GM12878 (cell line): Measurements from ENCODE around the gene ANGPTL2. TPM values are rescaled to one million over a fixed set of nuclear protein-coding genes. Genes with fewer than 3 reads are reported as not detected.

Source experiments
- BHLHE40 ChIP-seq, 2 experiments: fragments of 450-650 bp in 1 of 2; IDR thresholded peaks; 2 replicates each; pipeline ENCODE4 v1.6.1; 2011 to 2017; ENCODE audit warnings: low read depth in 2 of 2, borderline replicate concordance in 1 of 2, improper control_type of control experiment in 1 of 2, low read length in 1 of 2, mild to moderate bottlenecking in 1 of 2
- NFIC ChIP-seq: IDR thresholded peaks from 2 replicates; pipeline ENCODE4 v1.6.1; 2012; ENCODE audit warnings: low read depth, mild to moderate bottlenecking, inconsistent platforms, low read length, moderate library complexity
- NR2C2 ChIP-seq: IDR thresholded peaks from 2 replicates; pipeline ENCODE4 v1.6.1; 2011; ENCODE audit warnings: borderline replicate concordance, low read depth; ENCODE audit not compliant: control insufficient read depth, insufficient read length
- NRF1 ChIP-seq: conservative IDR thresholded peaks from 2 replicates; pipeline ENCODE4 v1.6.1; 2011; ENCODE audit warnings: mild to moderate bottlenecking, low read depth, low read length, improper control_type of control experiment
- PML ChIP-seq: IDR thresholded peaks from 2 replicates; pipeline ENCODE4 v1.6.1; 2012; ENCODE audit warnings: low read length, inconsistent platforms
- RAD21 ChIP-seq: IDR thresholded peaks from 2 replicates; pipeline ENCODE4 v1.6.1; 2011; ENCODE audit warnings: mild to moderate bottlenecking, low read depth, low read length, moderate library complexity; ENCODE audit not compliant: insufficient read depth
- RCOR1 ChIP-seq: conservative IDR thresholded peaks from 2 replicates; pipeline ENCODE4 v1.6.1; 2012; ENCODE audit warnings: low read depth, low read length, improper control_type of control experiment
- SMAD1 ChIP-seq: fragments of 450-650 bp; IDR thresholded peaks from 2 replicates; pipeline ENCODE4 v1.6.1; 2018; ENCODE audit warnings: mild to moderate bottlenecking, low read depth; ENCODE audit not compliant: partially characterized antibody
- SUZ12 ChIP-seq: fragments of 200-600 bp; sonication (generic); IDR thresholded peaks from one replicate; pipeline ENCODE4 v1.6.1; 2018; ENCODE audit warnings: antibody characterized with exemption, mild to moderate bottlenecking; ENCODE audit not compliant: unreplicated experiment
- TCF3 ChIP-seq: IDR thresholded peaks from 2 replicates; pipeline ENCODE4 v1.6.1; 2012; ENCODE audit warnings: low read depth, mild to moderate bottlenecking, low read length, borderline replicate concordance; ENCODE audit not compliant: insufficient read depth
- ZZZ3 ChIP-seq: IDR thresholded peaks from 2 replicates; pipeline ENCODE4 v1.6.1; 2011; ENCODE audit warnings: low read depth; ENCODE audit not compliant: control insufficient read depth, insufficient read length
- polyA plus RNA-seq, 11 experiments: library from polyadenylated mRNA; depleted of rRNA in 4 of 11; unstranded in 6 of 11; stranded (reverse) in 5 of 11; fragments of >200 nt; fragmentation: Nextera tagmentation in 4 of 11; fragmentation: Illumina TruSeq in 1 of 11; extraction: Ambion mirVana in 4 of 11; extraction: Trizol in 1 of 11; gene quantifications; 1 replicate in 1 of 11; 2 replicates in 10 of 11; pipeline versions ENCODE4 v1.2.1 to v1.2.3, GENCODE V29; 2011 to 2016; ENCODE audit warnings: inconsistent platforms in 2 of 11, missing spikeins in 2 of 11, low read depth in 1 of 11
- total RNA-seq, 4 experiments: library from RNA; depleted of rRNA in 3 of 4; stranded (reverse); fragments of >200 nt in 3 of 4; fragmentation: Illumina TruSeq in 1 of 4; extraction: Trizol in 1 of 4; gene quantifications; 2 replicates each; pipeline versions ENCODE4 v1.2.1 to v1.2.3, GENCODE V29; 2013 to 2021
- TF ChIP-seq, protein P1 (sequence below): fragments of 450-650 bp; formaldehyde crosslinking; IDR thresholded peaks from 2 replicates; pipeline ENCODE4 v1.5.0; 2022; ENCODE audit warnings: mild to moderate bottlenecking, missing genetic modification characterization
- TF ChIP-seq, protein P2 (sequence below): IDR thresholded peaks from 2 replicates; pipeline ENCODE4 v1.6.1; 2011; ENCODE audit warnings: borderline replicate concordance, low read depth, mild to moderate bottlenecking, moderate library complexity, low read length; ENCODE audit not compliant: insufficient read depth, poor library complexity, severe bottlenecking
- TF ChIP-seq, protein P3 (sequence below): IDR thresholded peaks from 2 replicates; pipeline ENCODE4 v1.6.1; 2012; ENCODE audit warnings: mild to moderate bottlenecking, low read depth, low read length
- TF ChIP-seq, protein P4 (sequence below): fragments of 450-650 bp; IDR thresholded peaks from 2 replicates; pipeline ENCODE4 v1.6.1; 2018; ENCODE audit warnings: borderline replicate concordance, mild to moderate bottlenecking; ENCODE audit not compliant: partially characterized antibody

Gene ANGPTL2
- total and polyA plus RNA-seq, 10 of the 15 experiments (the other 5 are each of a cell fraction or from before 2014, with no cell fraction given), result 0.13 to 2.6 (median 0.82) TPM; not detected in 1

DNA sequence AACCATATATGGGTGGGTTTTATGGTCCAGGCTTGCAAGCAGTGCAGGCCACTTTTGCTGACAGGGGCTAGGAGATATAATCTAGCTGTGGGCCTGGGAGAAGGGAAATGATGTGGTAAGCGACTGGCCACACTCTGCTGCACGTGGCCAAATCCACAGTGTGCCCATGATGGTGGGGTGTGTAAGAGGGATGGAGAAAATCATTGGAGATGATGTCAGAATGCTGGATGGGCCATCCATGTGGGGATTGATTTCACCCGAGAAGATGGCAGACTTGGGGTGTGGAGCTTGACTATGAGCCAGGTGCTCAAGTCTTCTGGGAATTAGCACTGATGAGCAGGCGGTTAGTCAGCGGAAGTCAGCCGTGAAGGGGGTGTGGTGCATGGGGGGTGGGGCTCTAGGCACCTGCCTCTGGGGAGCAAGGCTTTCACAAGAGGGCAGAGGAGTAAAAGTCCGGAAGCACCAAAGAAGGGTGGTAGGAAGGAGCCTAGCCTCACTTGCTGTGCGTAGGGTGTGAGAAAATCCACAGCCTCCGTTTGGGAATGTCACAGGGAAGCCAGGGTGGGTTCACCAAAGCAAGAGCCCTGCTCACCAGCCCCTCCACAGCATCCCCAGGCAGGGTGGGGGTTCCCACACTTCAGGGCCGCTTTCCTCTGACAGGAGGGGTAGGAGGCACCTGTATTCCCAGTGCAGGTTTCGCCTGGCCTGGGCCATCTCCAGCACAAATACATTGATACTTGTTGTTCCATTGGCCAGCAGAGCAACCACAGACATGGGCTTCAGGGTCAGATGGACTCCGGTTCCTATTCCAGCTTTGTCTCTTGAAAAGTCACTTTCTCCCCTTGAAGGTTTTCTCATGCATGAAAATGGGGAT lies 44.5 kb upstream of the ANGPTL2 start (continued):
- TF ChIP-seq, protein P1, sequence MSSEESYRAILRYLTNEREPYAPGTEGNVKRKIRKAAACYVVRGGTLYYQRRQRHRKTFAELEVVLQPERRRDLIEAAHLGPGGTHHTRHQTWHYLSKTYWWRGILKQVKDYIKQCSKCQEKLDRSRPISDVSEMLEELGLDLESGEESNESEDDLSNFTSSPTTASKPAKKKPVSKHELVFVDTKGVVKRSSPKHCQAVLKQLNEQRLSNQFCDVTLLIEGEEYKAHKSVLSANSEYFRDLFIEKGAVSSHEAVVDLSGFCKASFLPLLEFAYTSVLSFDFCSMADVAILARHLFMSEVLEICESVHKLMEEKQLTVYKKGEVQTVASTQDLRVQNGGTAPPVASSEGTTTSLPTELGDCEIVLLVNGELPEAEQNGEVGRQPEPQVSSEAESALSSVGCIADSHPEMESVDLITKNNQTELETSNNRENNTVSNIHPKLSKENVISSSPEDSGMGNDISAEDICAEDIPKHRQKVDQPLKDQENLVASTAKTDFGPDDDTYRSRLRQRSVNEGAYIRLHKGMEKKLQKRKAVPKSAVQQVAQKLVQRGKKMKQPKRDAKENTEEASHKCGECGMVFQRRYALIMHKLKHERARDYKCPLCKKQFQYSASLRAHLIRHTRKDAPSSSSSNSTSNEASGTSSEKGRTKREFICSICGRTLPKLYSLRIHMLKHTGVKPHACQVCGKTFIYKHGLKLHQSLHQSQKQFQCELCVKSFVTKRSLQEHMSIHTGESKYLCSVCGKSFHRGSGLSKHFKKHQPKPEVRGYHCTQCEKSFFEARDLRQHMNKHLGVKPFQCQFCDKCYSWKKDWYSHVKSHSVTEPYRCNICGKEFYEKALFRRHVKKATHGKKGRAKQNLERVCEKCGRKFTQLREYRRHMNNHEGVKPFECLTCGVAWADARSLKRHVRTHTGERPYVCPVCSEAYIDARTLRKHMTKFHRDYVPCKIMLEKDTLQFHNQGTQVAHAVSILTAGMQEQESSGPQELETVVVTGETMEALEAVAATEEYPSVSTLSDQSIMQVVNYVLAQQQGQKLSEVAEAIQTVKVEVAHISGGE (CRISPR knock-in tag), result no peak
- TF ChIP-seq TCF3 (peak; percentile 85; the same call in 1 of the 2 replicates), ZZZ3 (no peak), PML (no peak; the same call in 1 of the 2 replicates), SUZ12 (no peak), NFIC (peak; percentile 56), BHLHE40 (IDR thresholded peaks at IDR 0.05; ENCODE audit: borderline replicate concordance in 1 of 2, low read depth in 2 of 2, low read length in 1 of 2) (peak; percentile 93 to 95), RCOR1 (no peak), NRF1 (no peak), SMAD1 (peak; percentile 86), RAD21 (no peak), NR2C2 (no peak)
- TF ChIP-seq, protein P2, sequence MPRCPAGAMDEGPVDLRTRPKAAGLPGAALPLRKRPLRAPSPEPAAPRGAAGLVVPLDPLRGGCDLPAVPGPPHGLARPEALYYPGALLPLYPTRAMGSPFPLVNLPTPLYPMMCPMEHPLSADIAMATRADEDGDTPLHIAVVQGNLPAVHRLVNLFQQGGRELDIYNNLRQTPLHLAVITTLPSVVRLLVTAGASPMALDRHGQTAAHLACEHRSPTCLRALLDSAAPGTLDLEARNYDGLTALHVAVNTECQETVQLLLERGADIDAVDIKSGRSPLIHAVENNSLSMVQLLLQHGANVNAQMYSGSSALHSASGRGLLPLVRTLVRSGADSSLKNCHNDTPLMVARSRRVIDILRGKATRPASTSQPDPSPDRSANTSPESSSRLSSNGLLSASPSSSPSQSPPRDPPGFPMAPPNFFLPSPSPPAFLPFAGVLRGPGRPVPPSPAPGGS, result peak; percentile 96
- TF ChIP-seq, protein P3, sequence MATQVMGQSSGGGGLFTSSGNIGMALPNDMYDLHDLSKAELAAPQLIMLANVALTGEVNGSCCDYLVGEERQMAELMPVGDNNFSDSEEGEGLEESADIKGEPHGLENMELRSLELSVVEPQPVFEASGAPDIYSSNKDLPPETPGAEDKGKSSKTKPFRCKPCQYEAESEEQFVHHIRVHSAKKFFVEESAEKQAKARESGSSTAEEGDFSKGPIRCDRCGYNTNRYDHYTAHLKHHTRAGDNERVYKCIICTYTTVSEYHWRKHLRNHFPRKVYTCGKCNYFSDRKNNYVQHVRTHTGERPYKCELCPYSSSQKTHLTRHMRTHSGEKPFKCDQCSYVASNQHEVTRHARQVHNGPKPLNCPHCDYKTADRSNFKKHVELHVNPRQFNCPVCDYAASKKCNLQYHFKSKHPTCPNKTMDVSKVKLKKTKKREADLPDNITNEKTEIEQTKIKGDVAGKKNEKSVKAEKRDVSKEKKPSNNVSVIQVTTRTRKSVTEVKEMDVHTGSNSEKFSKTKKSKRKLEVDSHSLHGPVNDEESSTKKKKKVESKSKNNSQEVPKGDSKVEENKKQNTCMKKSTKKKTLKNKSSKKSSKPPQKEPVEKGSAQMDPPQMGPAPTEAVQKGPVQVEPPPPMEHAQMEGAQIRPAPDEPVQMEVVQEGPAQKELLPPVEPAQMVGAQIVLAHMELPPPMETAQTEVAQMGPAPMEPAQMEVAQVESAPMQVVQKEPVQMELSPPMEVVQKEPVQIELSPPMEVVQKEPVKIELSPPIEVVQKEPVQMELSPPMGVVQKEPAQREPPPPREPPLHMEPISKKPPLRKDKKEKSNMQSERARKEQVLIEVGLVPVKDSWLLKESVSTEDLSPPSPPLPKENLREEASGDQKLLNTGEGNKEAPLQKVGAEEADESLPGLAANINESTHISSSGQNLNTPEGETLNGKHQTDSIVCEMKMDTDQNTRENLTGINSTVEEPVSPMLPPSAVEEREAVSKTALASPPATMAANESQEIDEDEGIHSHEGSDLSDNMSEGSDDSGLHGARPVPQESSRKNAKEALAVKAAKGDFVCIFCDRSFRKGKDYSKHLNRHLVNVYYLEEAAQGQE, result no peak
- TF ChIP-seq, protein P4, sequence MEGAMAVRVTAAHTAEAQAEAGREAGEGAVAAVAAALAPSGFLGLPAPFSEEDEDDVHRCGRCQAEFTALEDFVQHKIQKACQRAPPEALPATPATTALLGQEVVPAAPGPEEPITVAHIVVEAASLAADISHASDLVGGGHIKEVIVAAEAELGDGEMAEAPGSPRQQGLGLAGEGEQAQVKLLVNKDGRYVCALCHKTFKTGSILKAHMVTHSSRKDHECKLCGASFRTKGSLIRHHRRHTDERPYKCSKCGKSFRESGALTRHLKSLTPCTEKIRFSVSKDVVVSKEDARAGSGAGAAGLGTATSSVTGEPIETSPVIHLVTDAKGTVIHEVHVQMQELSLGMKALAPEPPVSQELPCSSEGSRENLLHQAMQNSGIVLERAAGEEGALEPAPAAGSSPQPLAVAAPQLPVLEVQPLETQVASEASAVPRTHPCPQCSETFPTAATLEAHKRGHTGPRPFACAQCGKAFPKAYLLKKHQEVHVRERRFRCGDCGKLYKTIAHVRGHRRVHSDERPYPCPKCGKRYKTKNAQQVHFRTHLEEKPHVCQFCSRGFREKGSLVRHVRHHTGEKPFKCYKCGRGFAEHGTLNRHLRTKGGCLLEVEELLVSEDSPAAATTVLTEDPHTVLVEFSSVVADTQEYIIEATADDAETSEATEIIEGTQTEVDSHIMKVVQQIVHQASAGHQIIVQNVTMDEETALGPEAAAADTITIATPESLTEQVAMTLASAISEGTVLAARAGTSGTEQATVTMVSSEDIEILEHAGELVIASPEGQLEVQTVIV, result no peak
